A673 (cell line): ENCODE data around the gene MYOCD.

ENCODE experiments used
- CTCF ChIP-seq: fragments of 300-800, 200-600 bp; sonication (generic); conservative IDR thresholded peaks from 2 replicates; pipeline ENCODE4 v1.5.1; 2017; ENCODE audit warnings: low read depth, mild to moderate bottlenecking, antibody characterized with exemption, low read length, moderate library complexity, mixed read lengths
- EZH2 ChIP-seq: fragments of 200-600 bp; sonication (generic); IDR thresholded peaks from 2 replicates; pipeline ENCODE4 v1.6.1; 2017; ENCODE audit warnings: borderline replicate concordance, low read depth, mild to moderate bottlenecking, mixed read lengths, antibody characterized with exemption, low read length; ENCODE audit not compliant: poor library complexity, severe bottlenecking

GRCh38 chr17:12631076-12631475 is 34.6 kb upstream of the MYOCD start:
- no peak for TF ChIP-seq CTCF
- TF ChIP-seq EZH2: no peak
